NCI-H2196 (cell line): ENCODE results near the gene CAPN9.

ENCODE experiments used
- DNase-seq: peaks from one replicate; lab custom pipeline; 2025; ENCODE audit not compliant: unreplicated experiment; lab: John Stamatoyannopoulos, UW

Gene CAPN9

DNA sequence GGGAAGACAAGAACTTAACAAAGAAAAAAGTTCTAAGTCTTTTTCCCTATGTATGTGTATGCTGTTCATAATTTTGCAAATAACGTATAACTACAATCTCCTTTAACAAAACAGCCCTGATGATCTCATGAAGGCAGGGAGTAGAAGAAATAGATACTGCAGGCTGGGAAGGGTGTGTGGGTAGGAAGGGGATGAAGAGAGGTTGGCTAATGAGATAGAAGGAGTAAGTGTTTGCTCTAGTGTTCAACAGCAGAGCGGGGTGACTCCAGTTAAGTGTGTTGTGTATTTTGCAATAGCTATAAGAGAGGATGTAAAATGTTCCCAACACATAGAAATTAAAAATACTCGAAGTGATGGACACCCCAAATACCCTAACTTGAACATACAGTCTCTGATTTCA lies 101.0 kb downstream of the CAPN9 start:
- no peak for DNase-seq

DNA sequence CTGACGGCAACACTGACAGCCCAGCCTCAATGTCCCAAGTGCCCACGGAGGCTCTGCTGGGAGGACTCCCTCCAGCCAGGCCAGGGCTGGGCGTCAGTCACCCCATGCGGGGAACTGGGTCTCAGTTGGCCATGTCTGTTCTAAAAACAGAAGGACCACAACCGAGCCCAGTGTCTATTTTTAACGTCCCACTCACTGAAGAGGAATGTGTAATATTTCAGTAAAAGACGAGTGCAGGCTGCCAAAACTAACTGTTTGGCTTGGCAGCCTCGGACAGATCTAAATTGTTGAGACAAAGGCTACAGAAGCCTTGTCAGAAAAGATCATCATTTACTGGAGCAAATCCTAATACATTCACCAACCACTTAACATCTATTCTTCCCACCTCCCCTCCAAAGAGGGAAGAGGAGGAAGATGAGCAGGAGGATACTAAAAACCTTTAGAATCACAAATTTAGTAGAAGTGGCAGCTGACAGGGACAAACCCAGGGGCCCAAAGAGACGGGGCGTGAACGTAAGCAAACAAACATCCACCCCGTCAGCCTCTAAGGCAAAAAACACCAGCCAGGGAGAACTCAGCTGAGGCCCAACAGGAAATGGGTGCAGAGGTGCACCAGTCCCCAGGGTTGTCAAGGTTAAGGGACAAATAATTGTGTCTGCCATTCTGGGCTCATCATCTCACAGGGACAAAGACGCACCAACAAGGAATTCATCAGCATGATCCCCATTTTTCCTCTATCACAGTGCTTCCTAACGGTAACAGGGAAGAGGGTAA lies 102.5 kb downstream of the CAPN9 start:
- peak; percentile 22 for DNase-seq

DNA sequence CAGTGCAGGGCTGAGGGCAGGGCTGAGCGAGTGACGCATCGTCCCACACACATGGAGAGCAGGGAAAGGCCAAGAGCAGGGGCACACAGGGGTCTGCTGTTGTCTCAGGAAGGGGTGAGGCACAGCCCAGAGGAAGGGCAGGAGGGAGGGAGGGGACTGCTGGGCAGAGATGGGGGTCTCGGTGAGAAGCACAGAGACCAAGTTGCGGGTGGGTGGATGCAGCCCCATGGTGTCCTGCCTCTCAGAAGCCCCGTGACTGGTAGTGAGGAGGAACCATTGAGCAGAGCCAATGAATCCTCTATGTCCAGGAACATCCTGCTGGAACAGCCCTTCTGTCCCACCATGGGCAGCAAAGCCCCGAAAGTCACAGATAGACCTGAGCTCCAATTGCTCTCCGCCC lies 103.4 kb downstream of the CAPN9 start:
- DNase-seq = no peak

DNA sequence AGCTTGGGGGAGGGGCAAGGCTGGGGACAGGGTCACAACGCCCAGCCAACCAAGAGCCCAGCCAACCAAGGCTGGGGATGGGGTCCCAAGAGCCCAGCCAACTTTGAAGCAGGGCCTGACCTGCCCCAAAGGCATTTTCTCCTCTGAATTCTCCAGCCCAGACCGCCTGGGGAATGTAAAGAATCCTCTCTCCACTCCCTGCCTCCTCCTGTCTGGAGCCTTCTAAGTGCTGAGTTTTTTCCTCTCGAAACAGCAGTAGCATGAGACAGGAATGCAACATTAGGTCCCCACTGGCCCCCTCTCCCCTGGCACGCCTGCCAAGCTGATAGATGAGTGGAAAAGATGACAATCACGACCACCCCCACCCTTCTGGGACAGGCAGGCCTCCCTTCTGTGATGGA lies 104.1 kb downstream of the CAPN9 start:
- DNase-seq = no peak
